Liver (tissue), 3 donors: ENCODE data around the gene ATXN1.

Source experiments
- ATF3 ChIP-seq: IDR thresholded peaks from 2 replicates; pipeline ENCODE4 v1.6.1; 2016; ENCODE audit warnings: antibody characterized with exemption
- HNF4A ChIP-seq, 2 donors: conservative IDR thresholded peaks; 2 replicates each; pipeline ENCODE4 v1.6.1; 2016; ENCODE audit warnings: antibody characterized with exemption in 2 of 2, mild to moderate bottlenecking in 2 of 2
- MAX ChIP-seq: IDR thresholded peaks from 2 replicates; pipeline ENCODE4 v1.6.1; 2016; ENCODE audit warnings: antibody characterized with exemption
- NR2F2 ChIP-seq: IDR thresholded peaks from 2 replicates; pipeline ENCODE4 v1.6.1; 2016; ENCODE audit warnings: antibody characterized with exemption
- REST ChIP-seq: IDR thresholded peaks from 2 replicates; pipeline ENCODE4 v1.6.1; 2016; ENCODE audit warnings: antibody characterized with exemption, mild to moderate bottlenecking
- RXRA ChIP-seq, 2 donors: IDR thresholded peaks; 2 replicates each; pipeline ENCODE4 v1.6.1; 2017 to 2018; ENCODE audit warnings: antibody characterized with exemption in 2 of 2, mild to moderate bottlenecking in 1 of 2
- TAF1 ChIP-seq: conservative IDR thresholded peaks from 2 replicates; pipeline ENCODE4 v1.6.1; 2016; ENCODE audit warnings: antibody characterized with exemption, mild to moderate bottlenecking
- YY1 ChIP-seq: IDR thresholded peaks from 2 replicates; pipeline ENCODE4 v1.6.1; 2016; ENCODE audit warnings: antibody characterized with exemption, mild to moderate bottlenecking
- ZBTB33 ChIP-seq: IDR thresholded peaks from 2 replicates; pipeline ENCODE4 v1.6.1; 2016; ENCODE audit warnings: antibody characterized with exemption
- TF ChIP-seq, protein P1 (sequence below): fragments of 150-350 bp; IDR thresholded peaks from 2 replicates; pipeline ENCODE4 v1.5.1; 2017; ENCODE audit warnings: improper control_type of control experiment, low read depth, low read length; ENCODE audit not compliant: missing input control
- donor health status: healthy.
- donor health status: healthy.

DNA sequence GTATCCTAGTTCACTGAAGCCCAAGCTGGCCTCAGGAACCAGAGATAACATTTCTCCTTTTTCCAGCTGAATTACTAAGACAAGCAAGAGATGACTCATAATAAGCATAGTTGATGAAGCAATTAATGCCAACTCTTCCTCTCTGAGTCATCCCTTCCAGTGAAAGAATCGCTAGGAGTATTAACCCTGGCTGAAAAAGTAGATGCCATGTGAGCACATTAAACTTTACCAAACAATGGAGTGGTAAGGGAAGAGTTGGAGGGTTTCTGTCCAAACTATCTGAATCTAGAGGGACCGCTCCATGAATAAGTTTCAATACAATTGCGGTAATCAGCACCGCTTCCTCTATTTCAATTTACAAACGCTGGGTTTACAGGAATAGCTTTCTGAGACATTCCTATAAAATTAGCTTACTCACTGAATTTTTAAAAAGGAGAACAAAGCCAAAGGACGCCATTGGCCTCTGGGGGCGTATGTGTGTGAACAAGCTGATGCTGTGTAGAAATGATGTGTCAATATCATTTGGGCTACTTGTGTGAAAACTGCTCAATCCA lies 48.3 kb downstream of the ATXN1 start:
- TF ChIP-seq NR2F2: no peak
- no peak for TF ChIP-seq TAF1
- peak in 1 of 2 donors; percentile 37 for TF ChIP-seq RXRA (IDR thresholded peaks at IDR 0.05)
- TF ChIP-seq, protein P1, sequence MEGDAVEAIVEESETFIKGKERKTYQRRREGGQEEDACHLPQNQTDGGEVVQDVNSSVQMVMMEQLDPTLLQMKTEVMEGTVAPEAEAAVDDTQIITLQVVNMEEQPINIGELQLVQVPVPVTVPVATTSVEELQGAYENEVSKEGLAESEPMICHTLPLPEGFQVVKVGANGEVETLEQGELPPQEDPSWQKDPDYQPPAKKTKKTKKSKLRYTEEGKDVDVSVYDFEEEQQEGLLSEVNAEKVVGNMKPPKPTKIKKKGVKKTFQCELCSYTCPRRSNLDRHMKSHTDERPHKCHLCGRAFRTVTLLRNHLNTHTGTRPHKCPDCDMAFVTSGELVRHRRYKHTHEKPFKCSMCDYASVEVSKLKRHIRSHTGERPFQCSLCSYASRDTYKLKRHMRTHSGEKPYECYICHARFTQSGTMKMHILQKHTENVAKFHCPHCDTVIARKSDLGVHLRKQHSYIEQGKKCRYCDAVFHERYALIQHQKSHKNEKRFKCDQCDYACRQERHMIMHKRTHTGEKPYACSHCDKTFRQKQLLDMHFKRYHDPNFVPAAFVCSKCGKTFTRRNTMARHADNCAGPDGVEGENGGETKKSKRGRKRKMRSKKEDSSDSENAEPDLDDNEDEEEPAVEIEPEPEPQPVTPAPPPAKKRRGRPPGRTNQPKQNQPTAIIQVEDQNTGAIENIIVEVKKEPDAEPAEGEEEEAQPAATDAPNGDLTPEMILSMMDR: peak; percentile 18
- TF ChIP-seq REST: no peak
- TF ChIP-seq ZBTB33: no peak
- TF ChIP-seq ATF3: peak; percentile 82
- peak; percentile 12 for TF ChIP-seq MAX
- TF ChIP-seq HNF4A (conservative IDR thresholded peaks at IDR 0.05): peak in 1 of 2 donors; percentile 14
- TF ChIP-seq YY1: peak; percentile 37
